ENCODE data around the gene EPHA4. TPM values are rescaled to one million over a fixed set of nuclear protein-coding genes. Genes with fewer than 3 reads are reported as not detected.

Gene EPHA4
- total and polyA plus RNA-seq, 2 experiments from 2014 or later, result 24.4 to 42.2 TPM

- H3K9me2 ChIP-seq (ENCODE audit: insufficient read depth), result no peaks in the 10 kb centered on the region
- in situ Hi-C loops (cut with MboI), result no loop called here
- TF ChIP-seq EZH2phosphoT487 (IDR thresholded peaks at IDR 0.05; ENCODE audit: insufficient read depth, low read depth) (no peak), EZH2 (IDR thresholded peaks at IDR 0.05; ENCODE audit: insufficient read depth, poor library complexity, severe bottlenecking) (no peak)
- no peak for DNase-seq
- H3K27ac ChIP-seq, result no peak overlapping the region
- H4K20me1 ChIP-seq (ENCODE audit: insufficient read depth), result no peaks in the 10 kb centered on the region
- peaks cover 23% of the 10 kb centered on the region; the same call in 1 of the 2 replicates for H3K79me2 ChIP-seq (ENCODE audit: insufficient read depth)
- H3K9ac ChIP-seq, result no peak overlapping the region
- no peak overlapping the region for H3K4me2 ChIP-seq (ENCODE audit: unreplicated experiment)
- H3K36me3 ChIP-seq (ENCODE audit: low read depth), result 0 out of 2 replicates have a peak, but pooled peaks cover 5% of the 10 kb centered on the region
- no peak overlapping the region for H3K4me3 ChIP-seq
- H3F3A ChIP-seq (ENCODE audit: insufficient read depth), result peaks cover 5% of the 10 kb centered on the region; the same call in 1 of the 2 replicates
- no peaks in the 10 kb centered on the region for H3K9me3 ChIP-seq (ENCODE audit: low read depth)
- WGBS, 2 experiments (ENCODE audit: low coverage in 1 of 2, low lambda C conversion rate in 2 of 2, missing lambda C conversion rate in 2 of 2), result 74 to 77% methylated on average over 2 of the region's 2 CpGs
- H3K27me3 ChIP-seq (replicated peaks; ENCODE audit: insufficient read depth), result no peaks in the 10 kb centered on the region
- H3K4me1 ChIP-seq (ENCODE audit: insufficient read depth), result 0 out of 2 replicates have a peak, but pooled peaks cover 9% of the 10 kb centered on the region
- no peak overlapping the region for H2AFZ ChIP-seq
Observed at GRCh38 chr2:221468317-221468716, 103.8 kb downstream of the EPHA4 start.

GRCh38 chr2:221467610-221468009 is 104.5 kb downstream of the EPHA4 start:
- no peak overlapping the region for H3K27ac ChIP-seq
- H4K20me1 ChIP-seq (ENCODE audit: insufficient read depth), result no peaks in the 10 kb centered on the region
- peaks cover 23% of the 10 kb centered on the region; the same call in 1 of the 2 replicates for H3K79me2 ChIP-seq (ENCODE audit: insufficient read depth)
- 0 out of 2 replicates have a peak, but pooled peaks cover 5% of the 10 kb centered on the region for H3K36me3 ChIP-seq (ENCODE audit: low read depth)
- DNase-seq, result peak; percentile 48
- H3K4me1 ChIP-seq (ENCODE audit: insufficient read depth), result peaks cover 11% of the 10 kb centered on the region
- no peak overlapping the region for H3K4me2 ChIP-seq (ENCODE audit: unreplicated experiment)
- H3K27me3 ChIP-seq (replicated peaks; ENCODE audit: insufficient read depth), result no peaks in the 10 kb centered on the region
- H2AFZ ChIP-seq, result no peak overlapping the region
- TF ChIP-seq EZH2 (IDR thresholded peaks at IDR 0.05; ENCODE audit: insufficient read depth, poor library complexity, severe bottlenecking) (no peak), EZH2phosphoT487 (IDR thresholded peaks at IDR 0.05; ENCODE audit: insufficient read depth, low read depth) (no peak)
- no peaks in the 10 kb centered on the region for H3K9me2 ChIP-seq (ENCODE audit: insufficient read depth)
- 56 to 72% methylated on average over 2 of the region's 2 CpGs for WGBS, 2 experiments (ENCODE audit: low coverage in 1 of 2, low lambda C conversion rate in 2 of 2, missing lambda C conversion rate in 2 of 2)
- no peak overlapping the region for H3K4me3 ChIP-seq
- H3F3A ChIP-seq (ENCODE audit: insufficient read depth), result peaks cover 6% of the 10 kb centered on the region
- in situ Hi-C loops (cut with MboI), result no loop called here
- H3K9me3 ChIP-seq (ENCODE audit: low read depth), result no peaks in the 10 kb centered on the region
- no peak overlapping the region for H3K9ac ChIP-seq

DNA sequence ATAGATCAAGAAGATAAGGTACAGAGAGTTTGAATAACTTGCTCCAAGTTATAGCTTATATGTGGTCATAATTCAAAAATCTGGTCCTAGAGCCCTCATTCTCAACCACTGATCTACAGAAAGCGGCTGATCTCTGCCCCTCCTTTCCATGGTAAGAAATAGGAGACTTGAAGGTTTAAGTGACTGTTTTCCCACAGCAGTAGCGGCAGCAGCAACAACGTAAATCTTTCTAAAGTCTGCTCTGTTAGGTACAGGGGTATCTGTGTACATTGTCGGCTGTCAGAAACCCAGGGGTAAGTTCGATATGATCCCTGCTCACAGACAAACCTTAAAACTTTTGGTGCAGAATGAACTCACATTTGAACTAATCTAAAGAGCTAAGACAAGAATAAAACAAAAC is 105.4 kb downstream of the EPHA4 start:
- peaks cover 13% of the 10 kb centered on the region for H3F3A ChIP-seq (ENCODE audit: insufficient read depth)

DNA sequence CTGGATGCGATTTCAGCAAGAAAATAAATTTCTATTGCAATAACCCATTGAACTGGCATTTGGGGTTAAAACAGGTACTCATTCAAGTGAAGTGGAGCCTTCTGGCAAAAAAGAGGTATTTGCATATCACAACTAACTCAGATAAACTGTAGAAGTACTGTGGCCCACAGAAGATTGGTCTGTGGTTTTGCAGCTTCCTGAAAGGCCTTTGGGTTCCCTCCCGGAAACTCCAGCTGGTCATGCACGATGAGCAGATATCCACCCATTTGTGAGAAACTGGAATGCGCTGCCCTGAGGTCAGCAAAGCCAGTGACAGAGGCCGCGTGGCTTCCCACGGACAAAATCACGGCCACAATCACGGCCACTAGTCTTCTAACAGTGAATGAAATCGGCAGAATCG is 106.3 kb downstream of the EPHA4 start:
- Histone ChIP-seq H3K79me2 (ENCODE audit: insufficient read depth) (peaks cover 23% of the 10 kb centered on the region; the same call in 1 of the 2 replicates), H3K36me3 (ENCODE audit: low read depth) (0 out of 2 replicates have a peak, but pooled peaks cover 5% of the 10 kb centered on the region), H2AFZ (no peak overlapping the region), H3K27ac (no peak overlapping the region), H3F3A (ENCODE audit: insufficient read depth) (peaks cover 23% of the 10 kb centered on the region), H3K4me1 (ENCODE audit: insufficient read depth) (peaks cover 28% of the 10 kb centered on the region), H3K4me3 (no peak overlapping the region), H3K9ac (no peak overlapping the region), H4K20me1 (ENCODE audit: insufficient read depth) (no peaks in the 10 kb centered on the region), H3K9me2 (ENCODE audit: insufficient read depth) (no peaks in the 10 kb centered on the region), H3K9me3 (ENCODE audit: low read depth) (no peaks in the 10 kb centered on the region), H3K27me3 (replicated peaks; ENCODE audit: insufficient read depth) (no peaks in the 10 kb centered on the region), H3K4me2 (ENCODE audit: unreplicated experiment) (no peak overlapping the region)
- in situ Hi-C loops (cut with MboI), result no loop called here
- TF ChIP-seq EZH2 (IDR thresholded peaks at IDR 0.05; ENCODE audit: insufficient read depth, poor library complexity, severe bottlenecking) (no peak), EZH2phosphoT487 (IDR thresholded peaks at IDR 0.05; ENCODE audit: insufficient read depth, low read depth) (no peak)
- 95 to 97% methylated on average over 11 of the region's 11 CpGs for WGBS, 2 experiments (ENCODE audit: low coverage in 1 of 2, low lambda C conversion rate in 2 of 2, missing lambda C conversion rate in 2 of 2)
- no peak for DNase-seq

More for the DNA sequence above, 105.4 kb downstream of the EPHA4 start:
- H3K36me3 ChIP-seq (ENCODE audit: low read depth), result 0 out of 2 replicates have a peak, but pooled peaks cover 5% of the 10 kb centered on the region
- H3K27ac ChIP-seq, result no peak overlapping the region
- no peaks in the 10 kb centered on the region for H3K9me2 ChIP-seq (ENCODE audit: insufficient read depth)
- WGBS, 2 experiments (ENCODE audit: low coverage in 1 of 2, low lambda C conversion rate in 2 of 2, missing lambda C conversion rate in 2 of 2), result 96 to 97% methylated on average over 5 of the region's 5 CpGs
- no peak for DNase-seq
- no peaks in the 10 kb centered on the region for H3K27me3 ChIP-seq (replicated peaks; ENCODE audit: insufficient read depth)
- no peaks in the 10 kb centered on the region for H4K20me1 ChIP-seq (ENCODE audit: insufficient read depth)
- H3K4me3 ChIP-seq, result no peak overlapping the region
- H3K9ac ChIP-seq, result no peak overlapping the region
- TF ChIP-seq EZH2phosphoT487 (IDR thresholded peaks at IDR 0.05; ENCODE audit: insufficient read depth, low read depth) (no peak), EZH2 (IDR thresholded peaks at IDR 0.05; ENCODE audit: insufficient read depth, poor library complexity, severe bottlenecking) (no peak)
- H2AFZ ChIP-seq, result no peak overlapping the region
- no peak overlapping the region for H3K4me2 ChIP-seq (ENCODE audit: unreplicated experiment)
- peaks cover 20% of the 10 kb centered on the region for H3K4me1 ChIP-seq (ENCODE audit: insufficient read depth)
- peaks cover 23% of the 10 kb centered on the region; the same call in 1 of the 2 replicates for H3K79me2 ChIP-seq (ENCODE audit: insufficient read depth)
- in situ Hi-C loops (cut with MboI), result no loop called here
- H3K9me3 ChIP-seq (ENCODE audit: low read depth), result no peaks in the 10 kb centered on the region

Measured in GM23248 (cell line).